WI38 (cell line): ENCODE results near the gene RAB17.

Experiments
- H3K4me3 ChIP-seq: 2 replicates; pipeline ENCODE4 v1.5.1; 2011; ENCODE audit warnings: low read depth, mild to moderate bottlenecking, control low read depth, low read length
- CTCF ChIP-seq: IDR thresholded peaks from 2 replicates; pipeline ENCODE4 v1.5.1; 2012; ENCODE audit warnings: low read depth, mild to moderate bottlenecking, control low read depth, low read length

RAB17 gene

GRCh38 chr2:237577956-237578870, 12.3 kb downstream of the RAB17 start:
- no peak overlapping the region for H3K4me3 ChIP-seq
- no peak for TF ChIP-seq CTCF

- no peak overlapping the region for H3K4me3 ChIP-seq
Observed at GRCh38 chr2:237577458-237577857, 13.1 kb downstream of the RAB17 start.

GRCh38 chr2:237576974-237577373, 13.6 kb downstream of the RAB17 start:
- TF ChIP-seq CTCF, result no peak
- H3K4me3 ChIP-seq, result no peak overlapping the region

More at GRCh38 chr2:237577458-237577857, 13.1 kb downstream of the RAB17 start:
- TF ChIP-seq CTCF, result no peak

- no peak for TF ChIP-seq CTCF
- no peak overlapping the region for H3K4me3 ChIP-seq
Observed at GRCh38 chr2:237575869-237576862, 14.4 kb downstream of the RAB17 start.

- no peak for TF ChIP-seq CTCF
- no peak overlapping the region for H3K4me3 ChIP-seq
Observed at GRCh38 chr2:237574894-237575868, 15.4 kb downstream of the RAB17 start.

GRCh38 chr2:237574467-237574866, 16.1 kb downstream of the RAB17 start:
- no peak overlapping the region for H3K4me3 ChIP-seq
- no peak for TF ChIP-seq CTCF
